Peyer's patch (tissue), 4 donors: ENCODE measurements around the gene RNF213.

Experiments used
- CTCF ChIP-seq, 6 experiments: fragments of 450-650 bp in 4 of 6; fragments of 200-600 bp in 2 of 6; sonication (generic) in 1 of 6; IDR thresholded peaks; one replicate each; pipeline ENCODE4 v1.5.1; 2017 to 2019; ENCODE audit warnings: antibody characterized with exemption in 6 of 6, mild to moderate bottlenecking in 3 of 6, moderate library complexity in 1 of 6
- POLR2A ChIP-seq, 2 donors: fragments of 450-650 bp; IDR thresholded peaks; one replicate each; pipeline ENCODE4 v1.5.1; 2017; ENCODE audit warnings: antibody characterized with exemption in 2 of 2, mild to moderate bottlenecking in 2 of 2, moderate library complexity in 2 of 2

DNA sequence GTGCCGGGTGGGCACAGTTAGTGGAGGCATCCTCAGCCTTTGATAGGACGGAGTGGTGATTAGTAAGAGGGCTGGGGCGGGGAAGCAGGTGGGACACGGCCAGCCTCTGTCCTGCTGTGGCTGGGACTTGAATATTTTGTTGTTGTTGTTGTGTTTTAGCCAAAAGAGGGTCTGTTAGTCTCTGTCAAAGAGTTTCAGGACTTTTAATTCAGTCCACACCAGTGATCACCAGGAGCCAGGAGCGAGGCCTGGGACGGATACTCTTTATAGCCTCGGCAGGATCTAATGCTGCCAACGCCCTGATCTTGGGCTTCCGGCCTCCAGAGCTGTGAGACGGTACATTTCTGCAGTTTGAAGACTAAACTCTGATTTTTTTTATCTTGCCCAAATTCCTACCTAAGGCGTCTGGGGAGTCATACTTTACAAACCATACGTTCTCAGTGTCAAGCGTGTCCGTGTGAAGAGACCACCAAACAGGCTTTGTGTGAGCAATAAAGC lies 2.9 kb upstream of the RNF213 start:
- no peak for TF ChIP-seq CTCF (IDR thresholded peaks at IDR 0.05)
- TF ChIP-seq POLR2A (IDR thresholded peaks at IDR 0.05): no peak
